H7 (cell line): ENCODE measurements around the gene CSNK2A3. TPM values are rescaled to one million over a fixed set of nuclear protein-coding genes. Genes with fewer than 3 reads are reported as not detected.

Experiments used
- DNase-seq: peaks from one replicate; pipeline ENCODE4 v3.0.0; 2012
- H3K27me3 ChIP-seq: 2 replicates; pipeline ENCODE4 v1.6.0; 2011; ENCODE audit warnings: mild to moderate bottlenecking, low read length; ENCODE audit not compliant: control insufficient read depth, insufficient read depth
- H3K36me3 ChIP-seq: replicated peaks from 2 replicates; pipeline ENCODE4 v1.5.1; 2011; ENCODE audit warnings: low read length; ENCODE audit not compliant: control insufficient read depth, insufficient read depth
- H3K4me3 ChIP-seq: 2 replicates; pipeline ENCODE4 v1.5.1; 2011; ENCODE audit warnings: low read depth, mild to moderate bottlenecking, control low read depth, low read length, moderate library complexity; ENCODE audit not compliant: insufficient read depth
- total RNA-seq: library from RNA; depleted of rRNA; stranded (reverse); fragments of >200 nt; shearing (Covaris generic); gene quantifications from 2 replicates; pipeline ENCODE4 v1.2.3, GENCODE V29; 2014

The CSNK2A3 gene
- total RNA-seq, 1 experiment from 2014 or later = 2.5 TPM

GRCh38 chr11:11309906-11310305 lies 43.1 kb downstream of the CSNK2A3 start:
- Histone ChIP-seq H3K27me3 (no peaks in the 10 kb centered on the region), H3K4me3 (no peak overlapping the region), H3K36me3 (no peaks in the 10 kb centered on the region)
- no peak for DNase-seq

- Histone ChIP-seq H3K36me3 (no peaks in the 10 kb centered on the region), H3K4me3 (no peak overlapping the region), H3K27me3 (no peaks in the 10 kb centered on the region)
- DNase-seq = no peak
Observed at GRCh38 chr11:11308249-11308648, 44.8 kb downstream of the CSNK2A3 start.

GRCh38 chr11:11306855-11307254 lies 46.2 kb downstream of the CSNK2A3 start:
- Histone ChIP-seq H3K4me3 (no peak overlapping the region), H3K27me3 (no peaks in the 10 kb centered on the region), H3K36me3 (no peaks in the 10 kb centered on the region)
- no peak for DNase-seq

- DNase-seq = no peak
- Histone ChIP-seq H3K36me3 (no peaks in the 10 kb centered on the region), H3K4me3 (no peak overlapping the region), H3K27me3 (no peaks in the 10 kb centered on the region)
Observed at GRCh38 chr11:11304550-11304949, 48.5 kb downstream of the CSNK2A3 start.

- H3K27me3 ChIP-seq = no peaks in the 10 kb centered on the region
- no peak for DNase-seq
- H3K36me3 ChIP-seq = no peaks in the 10 kb centered on the region
- no peak overlapping the region for H3K4me3 ChIP-seq
Observed at GRCh38 chr11:11302565-11302964, 50.5 kb downstream of the CSNK2A3 start.
